ENCODE results near the gene EEF1B2.
"Not testable (repeated sequence)": the region's sequence is repeated elsewhere in the genome, so short reads cannot be mapped to it uniquely, and the experiment has no call there.

Gene EEF1B2

DNA sequence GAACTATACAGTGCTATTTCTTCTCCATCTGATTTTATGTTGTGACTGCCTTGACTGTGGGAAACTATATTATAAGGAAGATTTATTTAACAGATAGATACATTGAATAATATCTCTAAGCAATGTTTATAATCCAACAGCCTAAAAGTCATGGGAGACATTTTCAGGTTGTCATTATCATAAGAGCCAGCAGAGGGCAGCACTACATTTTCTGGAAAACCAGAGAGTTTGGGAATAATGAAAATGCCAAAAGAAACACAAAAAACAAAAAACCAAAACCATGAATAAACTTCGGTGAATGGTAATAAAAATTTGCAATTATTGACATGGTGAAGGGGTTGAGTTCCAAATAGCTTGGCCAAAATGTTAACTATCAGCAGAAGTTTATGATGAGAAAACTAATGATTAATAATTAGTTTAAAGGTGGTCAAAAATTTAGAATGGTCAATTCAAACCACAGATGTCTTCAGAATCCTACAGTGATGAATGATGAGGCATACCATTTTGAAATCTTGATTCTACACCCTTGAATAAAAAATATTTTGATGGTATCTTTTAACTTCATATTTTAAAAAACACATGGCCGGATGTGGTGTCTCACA lies 4.7 kb downstream of the EEF1B2 start:
- DNase-seq, result no peak

GRCh38 chr2:206168230-206168629 lies 8.5 kb downstream of the EEF1B2 start:
- not testable (repeated sequence) for DNase-seq

DNA sequence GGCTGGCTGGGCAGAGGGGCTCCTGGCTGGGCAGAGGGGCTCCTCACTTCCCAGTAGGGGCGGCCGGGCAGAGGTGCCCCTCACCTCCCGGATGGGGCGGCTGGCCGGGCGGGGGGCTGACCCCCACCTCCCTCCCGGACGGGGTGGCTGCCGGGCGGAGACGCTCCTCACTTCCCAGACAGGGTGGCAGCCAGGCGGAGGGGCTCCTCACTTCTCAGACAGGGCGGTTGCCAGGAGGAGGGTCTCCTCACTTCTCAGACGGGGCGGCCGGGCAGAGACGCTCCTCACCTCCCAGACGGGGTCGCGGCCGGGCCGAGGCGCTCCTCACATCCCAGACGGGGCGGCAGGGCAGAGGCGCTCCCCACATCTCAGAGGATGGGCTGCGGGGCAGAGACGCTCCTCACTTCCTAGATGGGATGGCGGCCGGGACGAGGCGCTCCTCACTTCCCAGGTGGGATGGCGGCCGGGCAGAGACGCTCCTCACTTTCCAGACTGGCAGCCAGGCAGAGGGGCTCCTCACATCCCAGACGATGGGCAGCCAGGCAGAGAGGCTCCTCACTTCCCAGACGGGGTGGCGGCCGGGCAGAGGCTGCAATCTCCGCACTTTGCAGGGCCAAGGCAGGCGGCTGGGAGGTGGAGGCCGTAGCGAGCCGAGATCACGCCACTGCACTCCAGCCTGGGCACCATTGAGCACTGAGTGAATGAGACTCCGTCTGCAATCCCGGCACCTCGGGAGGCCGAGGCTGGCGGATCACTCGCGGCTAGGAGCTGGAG lies 12.1 kb downstream of the EEF1B2 start:
- not testable (repeated sequence) for DNase-seq

DNA sequence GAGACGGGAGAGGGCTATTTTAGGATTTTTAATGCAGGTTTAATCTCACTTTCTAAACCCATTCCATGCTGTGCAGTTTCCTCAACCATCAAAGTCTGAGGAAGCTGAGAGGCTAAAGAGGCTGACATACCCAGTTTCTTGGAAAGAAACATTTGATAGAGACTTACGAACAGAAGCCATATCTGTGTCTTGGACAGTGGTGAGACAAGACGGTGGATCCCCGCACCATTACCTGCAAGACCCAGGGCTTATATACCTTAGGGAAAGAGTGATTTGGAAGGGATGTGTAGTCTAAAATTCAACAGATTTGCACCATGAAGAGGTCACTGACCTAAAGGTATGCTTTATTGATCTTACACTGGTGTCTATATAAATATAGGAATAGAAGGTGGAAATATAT lies 13.5 kb downstream of the EEF1B2 start:
- DNase-seq, result no peak

DNA sequence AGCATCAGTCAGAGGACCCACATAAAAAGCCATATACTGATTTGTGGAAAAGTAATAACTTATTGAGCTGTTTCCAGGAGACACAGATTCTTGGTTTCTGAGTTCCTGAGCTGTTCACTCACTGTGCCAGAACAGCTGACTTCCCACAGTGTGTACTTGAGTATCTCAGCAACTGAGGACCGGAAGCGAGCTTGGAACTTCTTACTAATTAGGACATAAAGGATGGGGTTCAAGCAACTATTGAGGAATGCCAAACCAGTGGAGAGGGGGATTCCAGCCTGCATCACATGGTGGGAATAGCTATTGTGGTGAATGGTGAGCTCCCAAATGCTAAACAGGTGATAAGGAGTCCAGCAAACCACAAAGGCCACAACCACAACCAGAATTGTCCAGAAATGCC lies 16.4 kb downstream of the EEF1B2 start:
- no peak for DNase-seq

- DNase-seq, result no peak
These were observed 17.2 kb downstream of the EEF1B2 start for GRCh38 chr2:206176901-206177300.

DNA sequence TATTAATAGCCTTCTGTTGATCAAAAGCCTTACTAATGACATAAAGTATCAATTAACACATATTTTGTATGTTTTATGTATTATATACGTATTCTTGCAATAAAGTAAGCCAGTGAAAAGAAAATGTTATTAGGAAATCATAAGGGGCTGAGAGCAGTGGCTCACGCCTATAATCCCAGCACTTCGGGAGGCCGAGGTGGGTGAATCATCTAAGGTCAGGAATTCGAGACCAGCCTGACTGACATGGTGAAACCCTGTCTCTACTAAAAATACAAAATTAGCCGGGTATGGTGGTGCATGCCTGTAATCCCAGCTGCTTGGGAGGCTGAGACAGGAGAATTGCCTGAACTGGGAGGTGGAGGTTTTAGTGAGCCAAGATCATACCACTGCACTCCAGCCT lies 21.8 kb downstream of the EEF1B2 start:
- not testable (repeated sequence) for DNase-seq

GRCh38 chr2:206189691-206190090 lies 30.0 kb downstream of the EEF1B2 start:
- no peak for DNase-seq

DNA sequence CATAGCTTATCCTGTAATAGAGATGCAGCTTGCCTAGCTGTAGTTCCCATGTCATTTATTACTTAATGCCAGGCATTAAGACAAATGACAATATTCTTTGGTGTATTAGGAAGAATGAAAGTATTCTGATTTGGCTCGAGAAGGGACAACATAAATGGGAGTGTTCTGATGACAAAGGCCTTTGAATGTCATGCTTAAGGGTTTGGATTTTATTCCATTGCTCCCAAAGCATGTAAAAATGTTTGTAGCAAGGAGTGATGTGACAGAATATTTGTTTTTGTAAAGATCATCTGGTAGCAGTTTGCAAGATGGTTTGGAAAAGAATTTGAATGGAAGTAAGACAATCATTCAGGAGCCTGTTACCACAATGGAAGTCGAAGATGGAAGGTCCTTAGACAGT lies 30.4 kb downstream of the EEF1B2 start:
- DNase-seq, result no peak

- no peak for DNase-seq
These were observed 31.0 kb downstream of the EEF1B2 start for GRCh38 chr2:206190689-206191088.

DNA sequence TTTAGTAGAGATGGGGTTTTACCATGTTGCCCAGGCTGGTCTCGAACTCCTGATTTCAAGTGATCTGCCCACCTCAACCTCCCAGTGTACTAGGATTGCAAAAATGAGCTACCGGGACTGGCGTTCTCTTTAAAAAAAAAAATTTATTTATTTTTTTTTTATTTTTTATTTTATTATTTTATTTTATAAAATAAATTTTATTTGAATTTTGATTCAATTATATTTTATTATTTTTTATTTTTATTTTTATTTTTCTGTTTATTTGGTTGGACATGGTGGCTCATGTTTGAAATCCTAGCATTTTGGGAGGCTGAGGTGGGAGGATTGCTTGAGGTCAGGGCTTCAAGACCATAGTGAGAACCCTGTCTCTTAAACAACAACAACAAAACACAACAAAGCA lies 32.5 kb downstream of the EEF1B2 start:
- no peak for DNase-seq

- no peak for DNase-seq
These were observed 34.1 kb downstream of the EEF1B2 start for GRCh38 chr2:206193671-206194357.

GRCh38 chr2:206198677-206199076 lies 39.0 kb downstream of the EEF1B2 start:
- no peak for DNase-seq

- DNase-seq, result no peak
These were observed 41.6 kb downstream of the EEF1B2 start for GRCh38 chr2:206201075-206201848.

DNA sequence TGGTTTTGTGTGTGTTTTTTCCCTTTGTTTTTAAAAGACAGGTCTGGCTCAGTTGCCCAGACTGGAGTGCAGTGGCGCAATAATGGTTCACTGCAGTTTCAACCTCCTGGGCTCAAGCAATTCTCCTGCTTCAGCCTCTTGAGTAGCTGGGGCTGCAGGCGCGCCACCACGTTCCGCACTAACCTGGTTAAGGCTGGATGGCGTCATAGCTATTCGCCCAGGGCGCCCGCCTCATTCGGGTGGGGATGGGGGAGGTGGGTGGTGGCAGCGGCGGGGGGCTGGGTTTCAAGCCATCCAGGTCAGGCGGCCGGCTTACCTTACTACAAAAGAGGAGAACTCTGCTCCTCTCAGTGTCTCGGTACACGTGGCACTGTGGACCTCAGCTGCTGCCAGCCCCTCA lies 42.8 kb downstream of the EEF1B2 start:
- DNase-seq, result no peak

DNA sequence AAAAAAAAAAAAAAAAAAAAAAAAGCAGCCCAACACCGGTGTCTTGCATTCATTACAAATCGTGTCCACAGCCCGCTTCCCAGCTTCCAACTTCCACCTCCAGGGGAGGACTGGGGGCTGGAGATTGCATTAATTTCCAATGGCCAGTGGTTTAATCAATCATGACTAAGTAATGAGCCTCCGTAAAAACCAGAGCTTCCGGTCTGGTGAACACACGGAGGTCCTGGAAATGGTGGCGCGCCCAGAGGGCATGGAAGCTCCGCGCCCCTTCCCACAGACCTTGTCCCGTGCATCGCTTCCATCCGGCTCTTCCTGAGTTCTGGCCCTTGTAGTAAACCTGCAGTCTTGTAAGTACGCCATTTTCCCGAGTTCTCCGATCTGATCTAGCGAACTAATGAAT lies 43.6 kb downstream of the EEF1B2 start:
- DNase-seq, result no peak

DNA sequence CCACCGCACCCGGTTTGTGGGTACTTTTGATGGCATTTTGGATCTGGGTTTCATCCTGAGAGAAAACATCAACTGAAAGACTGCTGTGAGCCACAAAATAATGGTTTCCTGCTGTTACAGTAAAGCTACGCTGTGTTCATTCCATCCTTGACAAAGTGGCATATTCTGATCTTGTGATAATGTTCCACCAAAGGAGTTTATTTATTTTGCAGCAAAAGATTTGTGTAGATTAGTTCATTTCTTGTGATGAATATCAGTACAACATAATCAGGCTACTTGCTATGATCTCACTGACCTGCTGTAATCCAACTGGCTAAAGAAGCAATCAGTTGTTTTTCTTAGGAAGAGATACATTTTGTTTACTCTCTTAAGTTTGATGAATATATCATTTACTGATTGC lies 45.0 kb downstream of the EEF1B2 start:
- no peak for DNase-seq

DNA sequence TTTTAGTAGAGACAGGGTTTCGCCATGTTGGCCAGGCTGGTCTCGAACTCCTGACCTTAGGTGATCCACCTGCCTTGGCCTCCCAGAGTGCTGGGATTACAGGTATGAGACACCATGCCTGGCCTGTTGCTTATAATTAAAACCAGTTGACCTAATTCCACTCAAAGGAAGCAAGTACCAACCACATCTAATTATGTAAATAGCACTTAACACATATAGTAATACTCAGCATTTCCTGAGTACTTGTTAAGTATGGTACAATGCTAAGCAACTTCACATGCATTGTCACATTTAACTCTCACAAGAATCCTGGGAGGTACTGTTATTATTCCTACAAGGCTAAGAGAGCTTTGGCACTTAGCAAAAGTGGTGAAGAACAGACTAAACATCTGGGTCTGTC lies 47.6 kb downstream of the EEF1B2 start:
- not testable (repeated sequence) for DNase-seq

- DNase-seq, result no peak
These were observed 49.2 kb downstream of the EEF1B2 start for GRCh38 chr2:206208900-206209299.

GRCh38 chr2:206211657-206212255 lies 52.1 kb downstream of the EEF1B2 start:
- no peak for DNase-seq
